Activated CD4-positive, alpha-beta T cell treated with anti-CD3 and anti-CD28 coated beads for 4 hours (primary cell): Measurements from ENCODE around the gene PRAMEF10.
"Not testable (repeated sequence)": the region's sequence is repeated elsewhere in the genome, so short reads cannot be mapped to it uniquely, and the experiment has no call there.

Experiments
- DNase-seq, 2 donors: peaks; one replicate each; pipeline ENCODE4 v3.0.0-alpha.2; 2020

The PRAMEF10 gene, protein sequence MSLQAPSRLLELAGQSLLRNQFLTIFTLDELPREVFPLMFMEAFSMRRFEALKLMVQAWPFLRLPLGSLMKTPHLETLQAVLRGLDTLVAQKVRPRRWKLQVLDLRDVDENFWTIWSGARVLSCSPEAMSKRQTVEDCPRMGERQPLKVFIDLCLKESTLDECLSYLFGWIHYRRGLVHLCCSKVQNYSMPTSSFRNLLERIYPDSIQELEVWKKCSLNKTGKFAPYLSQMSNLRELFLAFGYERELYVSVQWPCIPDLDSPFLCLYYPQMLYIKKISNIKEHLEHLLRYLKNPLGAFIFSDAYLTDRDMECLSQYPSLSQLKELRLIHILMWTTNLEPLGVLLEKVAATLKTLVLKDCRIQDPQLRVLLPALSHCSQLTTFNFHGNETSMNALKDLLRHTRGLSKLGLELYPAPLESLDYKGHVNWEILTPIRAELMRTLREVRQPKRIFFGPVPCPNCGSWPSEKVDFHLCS

GRCh38 chr1:12898170-12898569, at the start of gene PRAMEF10:
Gene PRAMEF10 (minus strand): TSS chr1:12898270. CDS start chr1:12895847, 2,423 bp downstream.
- DNase-seq, result not testable (repeated sequence)

GRCh38 chr1:12947480-12947879, 49.4 kb upstream of the PRAMEF10 start, which contains the start of gene PRAMEF6:
Gene PRAMEF6 (minus strand): TSS chr1:12947580. CDS start chr1:12942518, 5,062 bp downstream.
- not testable (repeated sequence) for DNase-seq

- not testable (repeated sequence) for DNase-seq
Measured at GRCh38 chr1:12924368-12924767, 26.3 kb upstream of the PRAMEF10 start.

GRCh38 chr1:12921749-12922148, 23.7 kb upstream of the PRAMEF10 start:
- DNase-seq, result not testable (repeated sequence)

DNA sequence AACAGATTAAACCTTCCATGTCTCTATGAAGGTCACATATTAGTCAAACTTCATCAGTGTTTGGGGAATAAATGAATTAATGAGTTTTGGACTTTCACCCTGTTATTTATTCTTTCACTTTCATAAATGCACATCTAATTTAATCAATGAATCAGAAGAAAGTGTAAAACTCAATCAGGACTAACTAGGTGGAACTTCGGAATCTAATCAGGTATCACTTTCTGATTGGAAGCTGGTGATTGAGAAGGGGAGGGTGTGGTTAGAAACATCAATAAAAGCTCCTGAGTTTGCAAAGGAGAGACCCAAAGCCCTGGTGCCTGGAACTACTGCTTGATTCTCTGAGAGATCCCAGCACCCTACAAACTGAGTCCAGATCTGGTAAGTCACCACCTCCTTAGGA, 18.2 kb upstream of the PRAMEF10 start, which contains the start of gene PRAMEF7:
PRAMEF7 (plus strand) TSS at position 301 of the 400 bp plus-strand sequence. CDS start 1,083 bp downstream, outside the sequence.
- not testable (repeated sequence) for DNase-seq

DNA sequence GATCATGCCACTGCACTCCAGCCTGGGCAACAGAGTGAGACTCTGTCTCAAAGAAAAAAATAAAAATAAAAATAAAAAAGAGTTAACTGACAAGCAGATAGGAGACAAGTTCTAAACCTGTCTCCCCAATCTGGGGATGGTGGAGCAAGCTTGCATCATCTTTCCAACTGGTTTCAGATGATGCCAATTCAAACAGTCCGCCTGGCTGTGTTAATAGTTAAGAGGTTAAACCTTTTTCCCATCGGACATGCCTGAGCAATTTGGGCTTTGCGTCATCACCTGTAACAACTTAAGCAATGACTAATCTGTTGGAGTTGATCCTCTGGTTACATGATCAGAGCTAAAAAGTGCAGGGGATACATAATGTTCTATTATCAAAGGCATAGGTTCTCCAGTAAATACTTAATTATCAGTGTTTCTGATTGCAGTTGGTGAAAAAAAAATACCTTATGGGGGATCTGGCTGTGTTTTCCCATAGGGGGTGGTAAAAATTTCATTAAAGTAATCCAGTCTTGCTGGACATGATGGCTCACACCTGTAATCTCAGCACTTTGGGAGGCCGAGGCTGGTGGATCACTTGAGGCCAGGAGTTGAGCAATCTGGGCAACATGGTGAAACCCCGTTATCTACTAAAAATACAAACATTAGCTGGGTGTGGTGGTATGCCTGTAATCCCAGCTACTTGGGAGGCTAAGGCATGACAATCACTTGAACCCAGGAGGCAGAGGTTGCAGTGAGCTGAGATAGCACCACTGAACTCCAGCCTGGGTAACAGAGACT, 5.9 kb upstream of the PRAMEF10 start:
- not testable (repeated sequence) for DNase-seq

- not testable (repeated sequence) for DNase-seq
Measured at GRCh38 chr1:12899186-12899585, 1.1 kb upstream of the PRAMEF10 start.

GRCh38 chr1:12886101-12886500, 12.0 kb downstream of the PRAMEF10 start, which contains the start of gene PRAMEF4:
Gene PRAMEF4 (minus strand): TSS chr1:12886201. CDS start chr1:12883394, 2,807 bp downstream.
- DNase-seq, result not testable (repeated sequence)

DNA sequence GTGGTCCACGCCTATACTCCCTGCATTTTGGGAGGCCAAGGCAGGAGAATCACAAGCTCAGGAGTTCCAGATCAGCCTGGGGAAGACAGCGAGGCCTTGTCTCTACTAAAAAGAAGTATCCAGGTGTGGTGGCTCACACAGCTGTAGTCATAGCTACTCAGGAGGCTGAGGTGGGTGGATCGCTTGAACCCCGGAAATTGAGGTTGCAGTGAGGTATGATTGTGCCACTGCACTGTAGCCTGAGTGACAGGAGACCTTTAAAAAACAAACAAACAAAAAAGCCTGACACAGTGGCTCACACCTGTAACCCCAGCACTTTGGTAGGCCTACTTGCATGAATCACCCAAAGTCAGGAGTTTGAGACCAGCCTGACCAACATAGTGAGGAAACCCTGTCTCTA, 19.6 kb downstream of the PRAMEF10 start:
- DNase-seq, result not testable (repeated sequence)

DNA sequence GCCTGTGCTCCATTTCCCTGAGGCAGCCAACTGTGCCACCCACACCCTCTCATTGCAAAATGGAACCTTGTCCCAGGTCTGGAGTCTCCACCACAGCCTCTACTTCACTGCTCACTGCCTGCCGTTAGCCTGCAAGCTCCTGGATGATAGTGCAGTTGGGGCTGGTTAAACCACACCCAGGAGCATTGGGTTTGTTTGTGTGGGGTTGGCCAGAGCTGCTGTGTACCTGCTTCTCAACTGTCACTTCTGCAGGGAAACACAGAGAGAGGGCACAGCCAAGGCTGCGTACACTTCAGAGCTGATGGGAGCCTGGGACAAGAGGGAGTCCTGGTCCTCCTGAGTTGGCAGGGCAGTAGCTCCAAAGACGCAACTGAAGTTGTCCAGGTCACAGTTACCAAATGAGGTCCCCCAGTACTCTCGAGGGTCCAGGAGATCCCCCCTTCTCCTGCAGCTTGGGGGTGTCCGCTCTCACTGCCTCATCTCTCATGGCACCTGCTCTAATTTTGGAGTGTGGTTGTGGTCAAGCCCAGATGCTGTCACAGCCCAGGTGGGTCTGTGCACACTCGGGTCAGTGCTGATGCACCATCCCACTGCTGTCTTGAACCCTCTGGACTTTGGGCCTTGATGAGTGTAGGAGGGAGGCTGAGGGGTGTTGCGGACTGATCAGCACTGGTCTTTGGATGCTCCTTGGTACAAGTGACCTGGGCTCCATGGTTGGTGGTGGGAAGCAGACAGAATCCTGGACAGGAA, 34.8 kb downstream of the PRAMEF10 start:
- not testable (repeated sequence) for DNase-seq

GRCh38 chr1:12856786-12857185, 41.3 kb downstream of the PRAMEF10 start, which contains the start of gene PRAMEF2:
Gene PRAMEF2 (plus strand): TSS chr1:12857086. CDS start chr1:12859010, 1,924 bp downstream.
- not testable (repeated sequence) for DNase-seq

- no peak for DNase-seq
Measured at GRCh38 chr1:12851779-12852178, 46.3 kb downstream of the PRAMEF10 start.

GRCh38 chr1:12848620-12849019, 49.5 kb downstream of the PRAMEF10 start, which contains the start of gene HNRNPCL1:
Gene HNRNPCL1 (minus strand): TSS chr1:12848720. CDS start chr1:12848289, 431 bp downstream.
- not testable (repeated sequence) for DNase-seq
